HEK293 (cell line): Measurements from ENCODE around the gene BAZ2B.

Experiments used
- CTCF ChIA-PET: fragments of 350-600 bp; formaldehyde crosslinking; extraction: SDS; loops from one replicate; lab custom pipeline; 2021; ENCODE audit warnings: antibody characterized with exemption; lab: Yijun Ruan, JAX
- POLR2A ChIA-PET: fragments of 300-600 bp; formaldehyde crosslinking; extraction: SDS; loops from one replicate; lab custom pipeline; 2020; ENCODE audit warnings: antibody characterized with exemption, inconsistent platforms; lab: Yijun Ruan, JAX
- H3K27ac ChIP-seq: fragments of 200-500 bp; sonication (Bioruptor generic); 2 replicates; pipeline ENCODE4 v1.5.1; 2014; ENCODE audit warnings: low read depth, low read length, control low read depth, inconsistent platforms; ENCODE audit errors: extremely low read depth
- H3K36me3 ChIP-seq, 2 experiments: fragments of 200-500 bp in 1 of 2; sonication (Bioruptor generic) in 1 of 2; 1 replicate in 1 of 2; 2 replicates in 1 of 2; pipeline ENCODE4 v1.5.1; 2014 to 2017; ENCODE audit warnings: inconsistent platforms in 2 of 2, low read length in 2 of 2; ENCODE audit not compliant: control insufficient read depth in 2 of 2, insufficient read depth in 1 of 2
- H3K4me1 ChIP-seq: fragments of 200-500 bp; sonication (Bioruptor generic); 2 replicates; pipeline ENCODE4 v1.5.1; 2014; ENCODE audit warnings: mild to moderate bottlenecking, low read length, inconsistent platforms; ENCODE audit not compliant: control insufficient read depth, insufficient read depth
- H3K4me3 ChIP-seq: 2 replicates; pipeline ENCODE4 v1.5.1; 2011; ENCODE audit warnings: low read depth, mild to moderate bottlenecking, control low read depth, low read length, moderate library complexity
- H3K9me3 ChIP-seq: fragments of 200-500 bp; sonication (Bioruptor generic); 2 replicates; pipeline ENCODE4 v1.5.1; 2014; ENCODE audit warnings: low read depth, low read length, inconsistent platforms; ENCODE audit not compliant: control insufficient read depth, insufficient read depth
- BCL11B ChIP-seq: fragments of 450-650 bp; formaldehyde crosslinking; IDR thresholded peaks from 2 replicates; pipeline ENCODE4 v1.5.1; 2016; ENCODE audit warnings: low read depth, missing biosample characterization, missing genetic modification characterization
- GLI4 ChIP-seq: fragments of 450-650 bp; formaldehyde crosslinking; IDR thresholded peaks from 2 replicates; pipeline ENCODE4 v1.5.1; 2016; ENCODE audit warnings: missing biosample characterization, missing genetic modification characterization
- TCF7L2 ChIP-seq: IDR thresholded peaks from 2 replicates; pipeline ENCODE4 v1.6.1; 2011; ENCODE audit warnings: low read depth, mild to moderate bottlenecking, inconsistent platforms, low read length, moderate library complexity, borderline replicate concordance
- ZBTB10 ChIP-seq: fragments of 450-650 bp; formaldehyde crosslinking; IDR thresholded peaks from 2 replicates; pipeline ENCODE4 v1.5.1; 2016; ENCODE audit warnings: missing biosample characterization, missing genetic modification characterization
- ZBTB26 ChIP-seq: fragments of 450-650 bp; formaldehyde crosslinking; optimal IDR thresholded peaks from 2 replicates; pipeline ENCODE3; 2016; ENCODE audit warnings: missing biosample characterization, mild to moderate bottlenecking, missing genetic modification characterization
- ZBTB49 ChIP-seq: fragments of 450-650 bp; formaldehyde crosslinking; IDR thresholded peaks from 2 replicates; pipeline ENCODE4 v1.5.1; 2016; ENCODE audit warnings: missing biosample characterization, missing genetic modification characterization, low read depth
- ZEB2 ChIP-seq: fragments of 450-650 bp; formaldehyde crosslinking; IDR thresholded peaks from 2 replicates; pipeline ENCODE4 v1.5.1; 2016; ENCODE audit warnings: missing biosample characterization, missing genetic modification characterization
- ZNF148 ChIP-seq: fragments of 450-650 bp; formaldehyde crosslinking; IDR thresholded peaks from 2 replicates; pipeline ENCODE4 v1.5.0; 2017; ENCODE audit warnings: missing biosample characterization, missing genetic modification characterization, borderline replicate concordance
- ZNF16 ChIP-seq: fragments of 450-650 bp; formaldehyde crosslinking; IDR thresholded peaks from 2 replicates; pipeline ENCODE4 v1.5.1; 2016; ENCODE audit warnings: low read depth, missing biosample characterization, missing genetic modification characterization
- ZNF239 ChIP-seq: fragments of 450-650 bp; formaldehyde crosslinking; IDR thresholded peaks from 2 replicates; pipeline ENCODE4 v1.5.1; 2016; ENCODE audit warnings: missing biosample characterization, missing genetic modification characterization
- ZNF366 ChIP-seq: fragments of 450-650 bp; formaldehyde crosslinking; conservative IDR thresholded peaks from 2 replicates; pipeline ENCODE4 v1.5.1; 2016; ENCODE audit warnings: missing biosample characterization, missing genetic modification characterization
- ZNF513 ChIP-seq: fragments of 450-650 bp; IDR thresholded peaks from 2 replicates; pipeline ENCODE4 v1.5.1; 2018; ENCODE audit warnings: missing biosample characterization, missing genetic modification characterization
- ZNF530 ChIP-seq: fragments of 450-650 bp; formaldehyde crosslinking; IDR thresholded peaks from 2 replicates; pipeline ENCODE4 v1.5.1; 2016; ENCODE audit warnings: low read depth, missing biosample characterization, missing genetic modification characterization
- ZNF677 ChIP-seq: fragments of 450-650 bp; IDR thresholded peaks from 2 replicates; pipeline ENCODE4 v1.5.0; 2018; ENCODE audit warnings: missing biosample characterization, mild to moderate bottlenecking, missing genetic modification characterization, moderate library complexity
- ZNF843 ChIP-seq: fragments of 450-650 bp; formaldehyde crosslinking; IDR thresholded peaks from 2 replicates; pipeline ENCODE4 v1.5.1; 2016; ENCODE audit warnings: missing biosample characterization, missing genetic modification characterization
- ZSCAN30 ChIP-seq: fragments of 450-650 bp; IDR thresholded peaks from 2 replicates; pipeline ENCODE4 v1.5.1; 2018; ENCODE audit warnings: missing biosample characterization, mild to moderate bottlenecking, missing genetic modification characterization, moderate library complexity

The BAZ2B gene

GRCh38 chr2:159622966-159623365, 6.6 kb upstream of the BAZ2B start (continued):
- TF ChIP-seq ZNF148 (tag by site-specific recombination) (no peak), ZSCAN30 (no peak), ZNF366 (peak; percentile 73), ZNF513 (no peak), BCL11B (tag by site-specific recombination) (no peak), ZBTB49 (tag by site-specific recombination) (no peak), GLI4 (no peak), ZNF239 (no peak), ZNF16 (no peak), TCF7L2 (no peak), ZNF843 (no peak)
- TF ChIP-seq, all 188 proteins: peak for 3

- Histone ChIP-seq H3K36me3 (no peaks in the 10 kb centered on the region), H3K27ac (no peak overlapping the region), H3K4me1 (peaks cover 11% of the 10 kb centered on the region), H3K4me3 (no peak overlapping the region), H3K9me3 (no peaks in the 10 kb centered on the region)
- TF ChIP-seq ZEB2 = no peak
- TF ChIP-seq ZNF530 (tag by site-specific recombination) = no peak
- no peak for TF ChIP-seq ZNF677 (tag by site-specific recombination)
- TF ChIP-seq ZBTB26 (tag by site-specific recombination) = no peak
- no peak for TF ChIP-seq ZBTB10 (tag by site-specific recombination)
- POLR2A ChIA-PET = no interaction called here
- CTCF ChIA-PET = interaction anchor here (0.6 kb wide), 1 partner anchor 279 kb away, joined by 3 read pairs; no protein-coding TSS in a partner anchor
These were observed 4.4 kb upstream of the BAZ2B start for GRCh38 chr2:159620796-159621195.
